HepG2 (cell line): ENCODE results near the gene NOS1AP. TPM values are rescaled to one million over a fixed set of nuclear protein-coding genes. Genes with fewer than 3 reads are reported as not detected.

Source experiments
- ATAC-seq: fragments of 200-7000 bp; cut with Tn5 transposase; 3 replicates; pipeline ENCODE4 v1.9.1; 2020; ENCODE audit warnings: mild to moderate bottlenecking, moderate library complexity
- BruUV-seq: library from RNA; stranded (reverse); fragments of 400-500 nt; replicated peaks from 2 replicates; lab custom pipeline; 2021; lab: Mats Ljungman, UMichigan
- CTCF ChIA-PET: fragments of 300-600 bp; formaldehyde crosslinking; extraction: SDS; loops from one replicate; lab custom pipeline; 2021; ENCODE audit warnings: low total read pairs, inconsistent platforms, low intra/inter-chr PET ratio; lab: Yijun Ruan, JAX
- POLR2A ChIA-PET: fragments of 350-600 bp; sonication (Branson Sonifier 250); formaldehyde crosslinking; loops from one replicate; lab custom pipeline; 2020; ENCODE audit warnings: antibody characterized with exemption, inconsistent platforms; lab: Yijun Ruan, JAX
- DNase-seq: peaks from one replicate; pipeline ENCODE4 v3.0.0-alpha.2; 2015; ENCODE audit warnings: low spot score
- FAIRE-seq: peaks from 3 replicates; lab custom pipeline; 2011; peaks lifted over from hg19 to GRCh38; lab: Jason Lieb, UNC
- H2AFZ ChIP-seq: one replicate; pipeline ENCODE4 v1.6.1; 2011; ENCODE audit warnings: low read length, inconsistent platforms
- H3K27ac ChIP-seq: fragments of 300-600 bp; 3 replicates; pipeline ENCODE4 v1.8.0; 2011; ENCODE audit warnings: mixed run types, mild to moderate bottlenecking, mixed read lengths, low read length, inconsistent platforms; ENCODE audit not compliant: insufficient read depth; ENCODE audit errors: extremely low read length
- H3K27me3 ChIP-seq, 2 experiments: fragments of 200-600 bp in 1 of 2; 2 replicates in 1 of 2; 3 replicates in 1 of 2; pipeline versions ENCODE4 v1.6.0 to v1.8.0; 2011; ENCODE audit warnings: low read length in 2 of 2, mild to moderate bottlenecking in 2 of 2, moderate library complexity in 2 of 2, inconsistent platforms in 1 of 2; ENCODE audit not compliant: insufficient read depth in 2 of 2, control insufficient read depth in 1 of 2
- H3K36me3 ChIP-seq, 2 experiments: fragments of 200-600 bp in 1 of 2; replicated peaks in 1 of 2; 2 replicates in 1 of 2; 3 replicates in 1 of 2; pipeline versions ENCODE4 v1.5.1 to v1.8.0; 2011; ENCODE audit warnings: low read length in 2 of 2, inconsistent platforms in 1 of 2; ENCODE audit not compliant: insufficient read depth in 2 of 2, control insufficient read depth in 1 of 2
- H3K4me1 ChIP-seq: 2 replicates; pipeline ENCODE4 v1.5.1; 2012; ENCODE audit warnings: low read length, inconsistent platforms; ENCODE audit not compliant: insufficient read depth
- H3K4me2 ChIP-seq: 2 replicates; pipeline ENCODE4 v1.6.0; 2011; ENCODE audit warnings: low read depth, low read length, inconsistent platforms
- H3K4me3 ChIP-seq, 3 experiments: fragments of 200-600 bp in 1 of 3; sonication (generic), shearing (Covaris generic) in 1 of 3; replicated peaks in 1 of 3; 2 replicates each; pipeline ENCODE4 v1.5.1; 2011 to 2016; ENCODE audit warnings: low read length in 3 of 3, inconsistent platforms in 2 of 3, low read depth in 2 of 3, mild to moderate bottlenecking in 2 of 3, control low read depth in 1 of 3, mixed read lengths in 1 of 3; ENCODE audit not compliant: insufficient read depth in 1 of 3
- H3K79me2 ChIP-seq: one replicate; pipeline ENCODE4 v1.6.1; 2011; ENCODE audit warnings: low read length, inconsistent platforms; ENCODE audit not compliant: insufficient read depth
- H3K9ac ChIP-seq: 2 replicates; pipeline ENCODE4 v1.6.0; 2011; ENCODE audit warnings: mild to moderate bottlenecking, low read depth, low read length, inconsistent platforms; ENCODE audit not compliant: insufficient read depth
- H3K9me3 ChIP-seq: 2 replicates; pipeline ENCODE4 v1.5.1; 2012; ENCODE audit warnings: mild to moderate bottlenecking, low read length
- H4K20me1 ChIP-seq: 2 replicates; pipeline ENCODE4 v1.6.0; 2011; ENCODE audit warnings: inconsistent platforms, mild to moderate bottlenecking, low read length, moderate library complexity; ENCODE audit not compliant: insufficient read depth
- CREBL2 ChIP-seq: sonication (generic); formaldehyde crosslinking; IDR thresholded peaks from 2 replicates; pipeline ENCODE4 v1.8.1; 2023; ENCODE audit warnings: missing genetic modification reagents, mild to moderate bottlenecking, borderline replicate concordance
- GABPB1 ChIP-seq: IDR thresholded peaks from 2 replicates; pipeline ENCODE4 v1.6.1; 2016; ENCODE audit warnings: mild to moderate bottlenecking, missing genetic modification reagents, moderate library complexity, missing compliant biosample characterization
- HMG20A ChIP-seq: IDR thresholded peaks from 2 replicates; pipeline ENCODE4 v1.6.1; 2016; ENCODE audit warnings: borderline replicate concordance
- MBD4 ChIP-seq: IDR thresholded peaks from 2 replicates; pipeline ENCODE4 v1.6.1; 2012; ENCODE audit warnings: low read length, inconsistent platforms, borderline replicate concordance
- NFKB2 ChIP-seq: sonication (generic); formaldehyde crosslinking; IDR thresholded peaks from 2 replicates; pipeline ENCODE4 v1.4.0; 2020; ENCODE audit warnings: missing genetic modification reagents, borderline replicate concordance
- REXO4 ChIP-seq: sonication (generic); formaldehyde crosslinking; IDR thresholded peaks from 2 replicates; pipeline ENCODE4 v1.8.0; 2022; ENCODE audit warnings: missing genetic modification reagents, mild to moderate bottlenecking, borderline replicate concordance
- THYN1 ChIP-seq: sonication (generic); formaldehyde crosslinking; IDR thresholded peaks from 2 replicates; pipeline ENCODE4 v1.8.1; 2023; ENCODE audit warnings: low read depth, mild to moderate bottlenecking, moderate library complexity, missing genetic modification reagents, borderline replicate concordance
- ZFP62 ChIP-seq: sonication (generic); formaldehyde crosslinking; IDR thresholded peaks from 2 replicates; pipeline ENCODE4 v1.4.0; 2020; ENCODE audit warnings: missing genetic modification reagents
- ZNF550 ChIP-seq: sonication (generic); formaldehyde crosslinking; IDR thresholded peaks from 2 replicates; pipeline ENCODE4 v1.4.0; 2020; ENCODE audit warnings: mild to moderate bottlenecking, missing genetic modification reagents, borderline replicate concordance
- ZNF598 ChIP-seq: sonication (generic); formaldehyde crosslinking; IDR thresholded peaks from 2 replicates; pipeline ENCODE4 v1.5.1; 2020; ENCODE audit warnings: mild to moderate bottlenecking, missing genetic modification reagents, borderline replicate concordance
- ZNF816 ChIP-seq: sonication (generic); formaldehyde crosslinking; IDR thresholded peaks from 2 replicates; pipeline ENCODE4 v1.8.0; 2022; ENCODE audit warnings: missing genetic modification reagents, mild to moderate bottlenecking, borderline replicate concordance
- ZNF883 ChIP-seq: sonication (generic); formaldehyde crosslinking; IDR thresholded peaks from 2 replicates; pipeline ENCODE4 v1.5.1; 2020; ENCODE audit warnings: mild to moderate bottlenecking, missing genetic modification reagents; ENCODE audit errors: not compliant biosample characterization
- WGBS: methylation state at CpG from one replicate; pipeline ENCODE4 v1.1.6; 2017; ENCODE audit warnings: low lambda C conversion rate; 5-methylcytosine and 5-hydroxymethylcytosine counted together
- in situ Hi-C: cut with HindIII; loops from 2 replicates; pipeline ENCODE4 v1.10.0; 2017; ENCODE audit warnings: low pct_unique_long_range_greater_than_20kb; ENCODE audit not compliant: extremely low pct_ligation_motif_present
- intact Hi-C: fragments of 100-400 bp; cut with micrococcal nuclease; formaldehyde crosslinking; loops from one replicate; pipeline ENCODE4 v1.10.0; 2022; ENCODE audit not compliant: unreplicated experiment
- polyA plus RNA-seq, 8 experiments: library from polyadenylated mRNA; depleted of rRNA in 3 of 8; stranded (reverse) in 7 of 8; unstranded in 1 of 8; fragments of >200 nt; fragmentation: Illumina TruSeq in 4 of 8; extraction: Trizol in 4 of 8; gene quantifications; 2 replicates each; pipeline versions ENCODE4 v1.2.1 to v1.2.3, GENCODE V29; 2011 to 2016; ENCODE audit warnings: low read depth in 4 of 8, missing spikeins in 1 of 8, mixed read lengths in 1 of 8; ENCODE audit not compliant: insufficient read depth in 1 of 8
- total RNA-seq, 5 experiments: library from RNA; depleted of rRNA; stranded (reverse); fragments of >200 nt; fragmentation: Illumina TruSeq; extraction: Trizol; gene quantifications; 2 replicates each; pipeline ENCODE4 v1.2.3, GENCODE V29; 2016; ENCODE audit warnings: low read depth in 1 of 5

Gene NOS1AP
- total and polyA plus RNA-seq, 2 of the 13 experiments (the other 11 are each of a cell fraction or from before 2014, with no cell fraction given), result 2.0 to 3.3 TPM

- peaks cover 1 to 9% of the 10 kb centered on the region in 2 experiments; a peak in 1 of 5 replicates for H3K36me3 ChIP-seq
- no peak overlapping the region for H3K27ac ChIP-seq
- H2AFZ ChIP-seq, result no peak overlapping the region
- in situ Hi-C loops (no loop called here), intact Hi-C loops (no loop called here)
- H4K20me1 ChIP-seq, result no peaks in the 10 kb centered on the region
- ChIA-PET CTCF (no interaction called here), POLR2A (interaction anchor here (1.9 kb wide), 1 partner anchor 14 kb away, joined by 9 read pairs; no protein-coding TSS in a partner anchor)
- H3K4me1 ChIP-seq, result peaks cover 38% of the 10 kb centered on the region
- no peaks in the 10 kb centered on the region for H3K9me3 ChIP-seq
- peak; percentile 54 for DNase-seq
- H3K27me3 ChIP-seq, result no peaks in the 10 kb centered on the region
- no peak for ATAC-seq
- H3K79me2 ChIP-seq, result peaks cover 21% of the 10 kb centered on the region
- 97% methylated on average over 2 of the region's 2 CpGs for WGBS
- no TSS peak for BruUV-seq
- FAIRE-seq, result no peak
- no peak overlapping the region for H3K9ac ChIP-seq
- TF ChIP-seq CREBL2 (CRISPR knock-in tag) (no peak), MBD4 (no peak), HMG20A (CRISPR knock-in tag) (no peak), ZFP62 (CRISPR knock-in tag) (no peak), NFKB2 (no peak), ZNF816 (no peak)
- H3K4me3 ChIP-seq, result no peak overlapping the region
- no peak overlapping the region for H3K4me2 ChIP-seq
These were observed 90.0 kb downstream of the NOS1AP start for GRCh38 chr1:162159515-162159914.

GRCh38 chr1:162161916-162162550, 92.5 kb downstream of the NOS1AP start:
- WGBS, result 82% methylated on average over 7 of the region's 7 CpGs
- H3K79me2 ChIP-seq, result peaks cover 26% of the 10 kb centered on the region
- H3K4me1 ChIP-seq, result peaks cover 45% of the 10 kb centered on the region
- H3K27me3 ChIP-seq, result no peaks in the 10 kb centered on the region
- no TSS peak for BruUV-seq
- no peak overlapping the region for H3K27ac ChIP-seq
- H3K36me3 ChIP-seq, result peaks cover 0 to under 1% of the 10 kb centered on the region in 2 experiments; a peak in 1 of 5 replicates
- FAIRE-seq (no peak), DNase-seq (no peak), ATAC-seq (no peak)
- no peak overlapping the region for H3K4me3 ChIP-seq
- H4K20me1 ChIP-seq, result no peaks in the 10 kb centered on the region
- in situ Hi-C loops (no loop called here), intact Hi-C loops (no loop called here)
- POLR2A ChIA-PET, result interaction anchor here (1.3 kb wide), 1 partner anchor 16 kb away, joined by 3 read pairs; no protein-coding TSS in a partner anchor
- no peak overlapping the region for H2AFZ ChIP-seq
- no peaks in the 10 kb centered on the region for H3K9me3 ChIP-seq
- no peak overlapping the region for H3K9ac ChIP-seq
- CTCF ChIA-PET, result no interaction called here
- no peak overlapping the region for H3K4me2 ChIP-seq
- no peak for TF ChIP-seq ZNF883 (CRISPR knock-in tag)
- TF ChIP-seq THYN1 (CRISPR knock-in tag), result no peak
- TF ChIP-seq ZNF598 (CRISPR knock-in tag), result no peak
- no peak for TF ChIP-seq GABPB1 (CRISPR knock-in tag)
- no peak for TF ChIP-seq ZNF550 (CRISPR knock-in tag)
- TF ChIP-seq REXO4 (CRISPR knock-in tag), result no peak
